ENCODE results near the gene MSH4.

GRCh38 chr1:75792091-75792490, 4.6 kb upstream of the MSH4 start:
- TF ChIP-seq CTCF (IDR thresholded peaks at IDR 0.05 in 8 of 11, conservative IDR thresholded peaks at IDR 0.05 in 3 of 11) (no peak), POLR2A (IDR thresholded peaks at IDR 0.05) (no peak), POLR2AphosphoS5 (IDR thresholded peaks at IDR 0.05) (no peak)

Measured in spleen (tissue), 7 donors.